ENCODE results near the gene SEC14L3. TPM values are rescaled to one million over a fixed set of nuclear protein-coding genes. Genes with fewer than 3 reads are reported as not detected.

The SEC14L3 gene
- polyA plus RNA-seq, 1 of the 3 experiments (the other 2 are of a cell fraction): not detected

- ChIA-PET CTCF (interaction anchor here (0.9 to 1.1 kb wide), 2 partner anchors 9 to 232 kb away, joined by 3 read pairs; no protein-coding TSS in a partner anchor), POLR2A (no interaction called here)
- Histone ChIP-seq H3F3A (replicated peaks; ENCODE audit: insufficient read depth) (no peaks in the 10 kb centered on the region), H3K36me3 (replicated peaks in 1 of 2; ENCODE audit: control insufficient read depth in 1 of 2, insufficient read depth in 2 of 2, low read length in 1 of 2) (no peaks in the 10 kb centered on the region), H3K27ac (ENCODE audit: low read depth in 2 of 2, low read length in 1 of 2) (no peak overlapping the region), H2AFZ (ENCODE audit: low read depth) (no peak overlapping the region), H4K20me1 (ENCODE audit: insufficient read depth) (no peaks in the 10 kb centered on the region), H3K27me3 (ENCODE audit: insufficient read depth) (no peaks in the 10 kb centered on the region), H3K4me1 (ENCODE audit: control insufficient read depth in 1 of 2, insufficient read depth in 2 of 2, low read depth in 1 of 2, low read length in 1 of 2) (no peaks in the 10 kb centered on the region; a peak in 1 of 4 replicates), H3K4me2 (no peak overlapping the region), H3K79me2 (ENCODE audit: insufficient read depth) (no peaks in the 10 kb centered on the region), H3K9ac (no peak overlapping the region), H3K9me3 (no peaks in the 10 kb centered on the region), H3K9me2 (no peaks in the 10 kb centered on the region), H3K4me3 (ENCODE audit: low read depth in 2 of 2, low read length in 1 of 2) (no peak overlapping the region)
- WGBS (ENCODE audit: low lambda C conversion rate): 59% methylated on average over 7 of the region's 7 CpGs
- TF ChIP-seq ELF1 (IDR thresholded peaks at IDR 0.05) (no peak), YY1 (IDR thresholded peaks at IDR 0.05; ENCODE audit: low read depth) (no peak), CHD2 (IDR thresholded peaks at IDR 0.05; ENCODE audit: low read length, partially characterized antibody) (no peak), USF2 (IDR thresholded peaks at IDR 0.05; ENCODE audit: borderline replicate concordance, low read depth, low read length) (no peak), NRF1 (IDR thresholded peaks at IDR 0.05; ENCODE audit: low read depth, low read length) (no peak), TAF1 (IDR thresholded peaks at IDR 0.05; ENCODE audit: borderline replicate concordance, low read depth, low read length) (no peak), RFX5 (IDR thresholded peaks at IDR 0.05; ENCODE audit: low read length) (no peak)
- no peak for DNase-seq
Measured at GRCh38 chr22:30519842-30520425, 48.1 kb upstream of the SEC14L3 start.

GRCh38 chr22:30516731-30517130 lies 44.9 kb upstream of the SEC14L3 start:
- POLR2A ChIA-PET: no interaction called here
- DNase-seq: no peak
- CTCF ChIA-PET: interaction anchor here (0.6 kb wide), 1 partner anchor 118 kb away, joined by 3 read pairs; no protein-coding TSS in a partner anchor
- Histone ChIP-seq H3K4me1 (ENCODE audit: control insufficient read depth in 1 of 2, insufficient read depth in 2 of 2, low read depth in 1 of 2, low read length in 1 of 2) (no peaks in the 10 kb centered on the region), H3K4me3 (ENCODE audit: low read depth in 2 of 2, low read length in 1 of 2) (no peak overlapping the region), H3K9me3 (no peaks in the 10 kb centered on the region), H3F3A (replicated peaks; ENCODE audit: insufficient read depth) (no peaks in the 10 kb centered on the region), H2AFZ (ENCODE audit: low read depth) (no peak overlapping the region), H3K27me3 (ENCODE audit: insufficient read depth) (no peaks in the 10 kb centered on the region), H3K27ac (ENCODE audit: low read depth in 2 of 2, low read length in 1 of 2) (no peak overlapping the region), H4K20me1 (ENCODE audit: insufficient read depth) (no peaks in the 10 kb centered on the region), H3K79me2 (ENCODE audit: insufficient read depth) (no peaks in the 10 kb centered on the region), H3K4me2 (no peak overlapping the region), H3K9ac (no peak overlapping the region), H3K9me2 (no peaks in the 10 kb centered on the region), H3K36me3 (replicated peaks in 1 of 2; ENCODE audit: control insufficient read depth in 1 of 2, insufficient read depth in 2 of 2, low read length in 1 of 2) (no peaks in the 10 kb centered on the region)
- TF ChIP-seq GABPA (IDR thresholded peaks at IDR 0.05; ENCODE audit: low read depth): no peak
- no peak for TF ChIP-seq TEAD4 (IDR thresholded peaks at IDR 0.05; ENCODE audit: borderline replicate concordance, insufficient read depth)
- TF ChIP-seq YY1 (IDR thresholded peaks at IDR 0.05; ENCODE audit: low read depth): no peak
- TF ChIP-seq, protein P1, sequence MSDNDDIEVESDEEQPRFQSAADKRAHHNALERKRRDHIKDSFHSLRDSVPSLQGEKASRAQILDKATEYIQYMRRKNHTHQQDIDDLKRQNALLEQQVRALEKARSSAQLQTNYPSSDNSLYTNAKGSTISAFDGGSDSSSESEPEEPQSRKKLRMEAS (IDR thresholded peaks at IDR 0.05; ENCODE audit: low read depth): no peak
- no peak for TF ChIP-seq RAD21 (IDR thresholded peaks at IDR 0.05; ENCODE audit: low read length)
- no peak for TF ChIP-seq EP300 (IDR thresholded peaks at IDR 0.05; ENCODE audit: borderline replicate concordance in 1 of 2, low read depth in 1 of 2, low read length in 1 of 2)
- no peak for TF ChIP-seq SIN3A (IDR thresholded peaks at IDR 0.05; ENCODE audit: borderline replicate concordance, low read depth, low read length)
- no peak for TF ChIP-seq GATA2 (CRISPR knock-in tag; IDR thresholded peaks at IDR 0.05)
- no peak for TF ChIP-seq FOSL2 (IDR thresholded peaks at IDR 0.05; ENCODE audit: borderline replicate concordance, low read depth)
- TF ChIP-seq, protein P2, sequence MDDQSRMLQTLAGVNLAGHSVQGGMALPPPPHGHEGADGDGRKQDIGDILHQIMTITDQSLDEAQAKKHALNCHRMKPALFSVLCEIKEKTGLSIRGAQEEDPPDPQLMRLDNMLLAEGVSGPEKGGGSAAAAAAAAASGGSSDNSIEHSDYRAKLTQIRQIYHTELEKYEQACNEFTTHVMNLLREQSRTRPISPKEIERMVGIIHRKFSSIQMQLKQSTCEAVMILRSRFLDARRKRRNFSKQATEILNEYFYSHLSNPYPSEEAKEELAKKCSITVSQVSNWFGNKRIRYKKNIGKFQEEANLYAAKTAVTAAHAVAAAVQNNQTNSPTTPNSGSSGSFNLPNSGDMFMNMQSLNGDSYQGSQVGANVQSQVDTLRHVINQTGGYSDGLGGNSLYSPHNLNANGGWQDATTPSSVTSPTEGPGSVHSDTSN (IDR thresholded peaks at IDR 0.05): no peak
- TF ChIP-seq POLR2AphosphoS5 (IDR thresholded peaks at IDR 0.05; ENCODE audit: low read depth, low read length): no peak
- TF ChIP-seq RFX5 (IDR thresholded peaks at IDR 0.05; ENCODE audit: low read length): no peak
- no peak for TF ChIP-seq USF1 (IDR thresholded peaks at IDR 0.05; ENCODE audit: borderline replicate concordance, low read depth)
- TF ChIP-seq USF2 (IDR thresholded peaks at IDR 0.05; ENCODE audit: borderline replicate concordance, low read depth, low read length): no peak
- WGBS (ENCODE audit: low lambda C conversion rate): 51% methylated on average over 5 of the region's 5 CpGs

Data from SK-N-SH (cell line).